Effector memory CD4-positive, alpha-beta T cell (primary cell): ENCODE measurements around the gene LTB.

Experiments used
- DNase-seq, 3 donors: peaks; one replicate each; pipeline ENCODE4 v3.0.0-alpha.2; 2020
- H3K27ac ChIP-seq: 2 replicates; pipeline ENCODE4 v1.7.0; 2013; ENCODE audit warnings: mild to moderate bottlenecking, low read length, moderate library complexity; ENCODE audit not compliant: insufficient read depth, poor library complexity, severe bottlenecking
- H3K27me3 ChIP-seq: replicated peaks from 2 replicates; pipeline ENCODE4 v1.7.0; 2013; ENCODE audit warnings: mild to moderate bottlenecking, low read length; ENCODE audit not compliant: insufficient read depth, control insufficient read depth, poor library complexity, severe bottlenecking
- H3K36me3 ChIP-seq: 2 replicates; pipeline ENCODE4 v1.7.0; 2013; ENCODE audit warnings: mild to moderate bottlenecking, low read length, moderate library complexity; ENCODE audit not compliant: control insufficient read depth, insufficient read depth
- H3K4me1 ChIP-seq: 2 replicates; pipeline ENCODE4 v1.7.0; 2013; ENCODE audit warnings: low read length, mild to moderate bottlenecking; ENCODE audit not compliant: control insufficient read depth, insufficient read depth, poor library complexity, severe bottlenecking
- H3K4me3 ChIP-seq: 2 replicates; pipeline ENCODE4 v1.7.0; 2013; ENCODE audit warnings: low read length, low read depth, mild to moderate bottlenecking; ENCODE audit not compliant: insufficient read depth, poor library complexity, severe bottlenecking
- H3K9me3 ChIP-seq: 2 replicates; pipeline ENCODE4 v1.7.0; 2013; ENCODE audit warnings: mild to moderate bottlenecking, low read length, moderate library complexity; ENCODE audit not compliant: control insufficient read depth
- total RNA-seq, 3 donors: gene quantifications; one replicate each; lab custom pipeline; 2026; lab: John Stamatoyannopoulos, UW

Gene LTB
- total RNA-seq, result 237 to 561 (median 300) reads per million in 3 donors

- Histone ChIP-seq H3K27me3 (no peaks in the 10 kb centered on the region), H3K4me3 (peak within 1 kb of the TSS; percentile 91), H3K27ac (peak within 1 kb of the TSS; percentile 95), H3K4me1 (peaks cover 76% of the 10 kb centered on the region), H3K36me3 (peaks cover 9% of the 10 kb centered on the region), H3K9me3 (no peaks in the 10 kb centered on the region)
- peak; percentile 64 to 69 (median 66) for DNase-seq
Observed at GRCh38 chr6:31582230-31582643, at the start of gene LTB. Gene LTB (minus strand): TSS chr6:31582424. CDS start chr6:31582417, 7 bp downstream.

GRCh38 chr6:31631681-31632278 lies 49.6 kb upstream of the LTB start:
- no peaks in the 10 kb centered on the region for H3K27me3 ChIP-seq
- H3K36me3 ChIP-seq, result peaks cover 100% of the 10 kb centered on the region
- H3K9me3 ChIP-seq, result no peaks in the 10 kb centered on the region
- no peaks in the 10 kb centered on the region for H3K4me1 ChIP-seq
- no peak overlapping the region for H3K4me3 ChIP-seq
- H3K27ac ChIP-seq, result no peak overlapping the region
- no peak for DNase-seq

GRCh38 chr6:31631209-31631608 lies 49.0 kb upstream of the LTB start:
- no peak overlapping the region for H3K4me3 ChIP-seq
- no peak for DNase-seq
- no peaks in the 10 kb centered on the region for H3K4me1 ChIP-seq
- H3K36me3 ChIP-seq, result peaks cover 100% of the 10 kb centered on the region
- no peaks in the 10 kb centered on the region for H3K9me3 ChIP-seq
- no peaks in the 10 kb centered on the region for H3K27me3 ChIP-seq
- H3K27ac ChIP-seq, result no peak overlapping the region

- H3K27me3 ChIP-seq, result no peaks in the 10 kb centered on the region
- peaks cover 100% of the 10 kb centered on the region for H3K36me3 ChIP-seq
Observed at GRCh38 chr6:31630177-31630934, 48.1 kb upstream of the LTB start.

GRCh38 chr6:31629014-31629413 lies 46.8 kb upstream of the LTB start:
- Histone ChIP-seq H3K4me1 (no peaks in the 10 kb centered on the region), H3K9me3 (no peaks in the 10 kb centered on the region), H3K27me3 (no peaks in the 10 kb centered on the region), H3K36me3 (peaks cover 100% of the 10 kb centered on the region), H3K4me3 (no peak overlapping the region), H3K27ac (no peak overlapping the region)
- DNase-seq, result no peak

More at GRCh38 chr6:31630177-31630934, 48.1 kb upstream of the LTB start:
- no peak for DNase-seq
- H3K4me1 ChIP-seq, result no peaks in the 10 kb centered on the region
- H3K4me3 ChIP-seq, result no peak overlapping the region
- no peak overlapping the region for H3K27ac ChIP-seq
- no peaks in the 10 kb centered on the region for H3K9me3 ChIP-seq

GRCh38 chr6:31627690-31628287 lies 45.6 kb upstream of the LTB start:
- H3K36me3 ChIP-seq, result peaks cover 96% of the 10 kb centered on the region
- H3K27ac ChIP-seq, result no peak overlapping the region
- no peak for DNase-seq

GRCh38 chr6:31626952-31627351 lies 44.7 kb upstream of the LTB start:
- Histone ChIP-seq H3K9me3 (no peaks in the 10 kb centered on the region), H3K27ac (no peak overlapping the region), H3K4me3 (no peak overlapping the region), H3K4me1 (no peaks in the 10 kb centered on the region), H3K36me3 (peaks cover 87% of the 10 kb centered on the region), H3K27me3 (no peaks in the 10 kb centered on the region)
- DNase-seq, result no peak

More at GRCh38 chr6:31627690-31628287, 45.6 kb upstream of the LTB start:
- Histone ChIP-seq H3K27me3 (no peaks in the 10 kb centered on the region), H3K4me3 (no peak overlapping the region), H3K9me3 (no peaks in the 10 kb centered on the region), H3K4me1 (no peaks in the 10 kb centered on the region)

GRCh38 chr6:31624070-31624469 lies 41.8 kb upstream of the LTB start:
- DNase-seq, result no peak
- Histone ChIP-seq H3K4me3 (no peak overlapping the region), H3K4me1 (peaks cover 7% of the 10 kb centered on the region), H3K9me3 (no peaks in the 10 kb centered on the region), H3K27ac (no peak overlapping the region), H3K27me3 (no peaks in the 10 kb centered on the region), H3K36me3 (peaks cover 59% of the 10 kb centered on the region)

GRCh38 chr6:31622684-31623091 lies 40.5 kb upstream of the LTB start:
- Histone ChIP-seq H3K27ac (no peak overlapping the region), H3K4me3 (no peak overlapping the region), H3K27me3 (no peaks in the 10 kb centered on the region), H3K4me1 (peaks cover 7% of the 10 kb centered on the region), H3K36me3 (peaks cover 45% of the 10 kb centered on the region), H3K9me3 (no peaks in the 10 kb centered on the region)
- DNase-seq, result no peak

- Histone ChIP-seq H3K9me3 (no peaks in the 10 kb centered on the region), H3K27ac (peak overlapping the region; percentile 92), H3K36me3 (peaks cover 38% of the 10 kb centered on the region), H3K27me3 (no peaks in the 10 kb centered on the region), H3K4me3 (no peak overlapping the region), H3K4me1 (peaks cover 7% of the 10 kb centered on the region)
- no peak for DNase-seq
Observed at GRCh38 chr6:31621991-31622390, 39.8 kb upstream of the LTB start.
